HepG2 (cell line): ENCODE results near the gene MARVELD3. TPM values are rescaled to one million over a fixed set of nuclear protein-coding genes. Genes with fewer than 3 reads are reported as not detected.

Experiments used
- ESRRA ChIP-seq: sonication (generic); formaldehyde crosslinking; IDR thresholded peaks from 2 replicates; pipeline ENCODE4 v1.5.1; 2020; ENCODE audit warnings: mild to moderate bottlenecking, low read depth, missing genetic modification reagents
- TBP ChIP-seq: sonication (generic); formaldehyde crosslinking; IDR thresholded peaks from 2 replicates; pipeline ENCODE4 v1.5.0; 2020; ENCODE audit warnings: missing genetic modification reagents
- ZKSCAN8 ChIP-seq: IDR thresholded peaks from 2 replicates; pipeline ENCODE4 v1.6.1; 2016; ENCODE audit warnings: borderline replicate concordance, missing genetic modification reagents, missing compliant biosample characterization
- ZNF101 ChIP-seq: sonication (generic); formaldehyde crosslinking; IDR thresholded peaks from 2 replicates; pipeline ENCODE4 v1.4.0; 2020; ENCODE audit warnings: mild to moderate bottlenecking, low read depth, missing genetic modification reagents, borderline replicate concordance
- ZNF296 ChIP-seq: sonication (generic); formaldehyde crosslinking; conservative IDR thresholded peaks from 2 replicates; pipeline ENCODE4 v1.5.0; 2020; ENCODE audit warnings: mild to moderate bottlenecking, missing genetic modification reagents
- ZNF367 ChIP-seq: sonication (generic); formaldehyde crosslinking; IDR thresholded peaks from 2 replicates; pipeline ENCODE4 v1.4.0; 2020; ENCODE audit warnings: missing genetic modification reagents, borderline replicate concordance
- ZNF737 ChIP-seq: sonication (generic); formaldehyde crosslinking; IDR thresholded peaks from 2 replicates; pipeline ENCODE4 v1.5.0; 2020; ENCODE audit warnings: missing genetic modification reagents, mild to moderate bottlenecking, borderline replicate concordance
- polyA plus RNA-seq, 8 experiments: library from polyadenylated mRNA; depleted of rRNA in 3 of 8; stranded (reverse) in 7 of 8; unstranded in 1 of 8; fragments of >200 nt; fragmentation: Illumina TruSeq in 4 of 8; extraction: Trizol in 4 of 8; gene quantifications; 2 replicates each; pipeline versions ENCODE4 v1.2.1 to v1.2.3, GENCODE V29; 2011 to 2016; ENCODE audit warnings: low read depth in 4 of 8, missing spikeins in 1 of 8, mixed read lengths in 1 of 8; ENCODE audit not compliant: insufficient read depth in 1 of 8
- total RNA-seq, 5 experiments: library from RNA; depleted of rRNA; stranded (reverse); fragments of >200 nt; fragmentation: Illumina TruSeq; extraction: Trizol; gene quantifications; 2 replicates each; pipeline ENCODE4 v1.2.3, GENCODE V29; 2016; ENCODE audit warnings: low read depth in 1 of 5
- TF ChIP-seq, protein P1 (sequence below): sonication (generic); formaldehyde crosslinking; IDR thresholded peaks from 2 replicates; pipeline ENCODE4 v1.5.1; 2020; ENCODE audit warnings: missing genetic modification reagents, mild to moderate bottlenecking, borderline replicate concordance
- TF ChIP-seq, protein P2 (sequence below): sonication (generic); formaldehyde crosslinking; IDR thresholded peaks from 2 replicates; pipeline ENCODE4 v1.5.0; 2020; ENCODE audit warnings: missing genetic modification reagents
- TF ChIP-seq, protein P3 (sequence below): sonication (generic); formaldehyde crosslinking; conservative IDR thresholded peaks from 2 replicates; pipeline ENCODE4 v1.8.0; 2022; ENCODE audit warnings: low read depth, missing genetic modification reagents
- TF ChIP-seq, protein P4 (sequence below): sonication (generic); formaldehyde crosslinking; IDR thresholded peaks from 2 replicates; pipeline ENCODE4 v1.8.0; 2022; ENCODE audit warnings: mild to moderate bottlenecking, missing genetic modification reagents; ENCODE audit not compliant: insufficient replicate concordance
- TF ChIP-seq, protein P5 (sequence below): sonication (generic); formaldehyde crosslinking; IDR thresholded peaks from 2 replicates; pipeline ENCODE4 v1.4.0; 2020; ENCODE audit warnings: mild to moderate bottlenecking, low read depth, missing genetic modification reagents

The MARVELD3 gene
- total and polyA plus RNA-seq, 2 of the 13 experiments (the other 11 are each of a cell fraction or from before 2014, with no cell fraction given) = 4.8 to 5.6 TPM

DNA sequence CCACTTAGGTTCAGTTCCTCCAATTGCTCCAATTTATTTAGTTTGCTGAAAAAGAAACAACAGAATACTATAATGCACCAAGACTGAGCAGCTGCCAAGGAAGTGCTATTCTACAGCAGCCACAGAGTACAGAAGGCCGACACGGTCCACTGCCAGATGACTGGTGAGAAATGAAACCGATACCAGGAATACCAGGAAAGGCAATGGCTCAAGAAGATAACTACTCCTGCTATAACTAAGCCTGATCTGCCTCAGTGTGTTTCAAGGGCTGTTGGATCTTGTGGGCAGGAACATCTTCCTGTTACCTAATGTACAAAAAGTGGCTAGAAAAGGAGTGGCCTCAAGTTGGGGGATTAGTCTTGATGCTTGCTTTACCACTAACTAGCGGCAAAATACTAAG lies 32.8 kb downstream of the MARVELD3 start (continued):
- TF ChIP-seq, protein P1, sequence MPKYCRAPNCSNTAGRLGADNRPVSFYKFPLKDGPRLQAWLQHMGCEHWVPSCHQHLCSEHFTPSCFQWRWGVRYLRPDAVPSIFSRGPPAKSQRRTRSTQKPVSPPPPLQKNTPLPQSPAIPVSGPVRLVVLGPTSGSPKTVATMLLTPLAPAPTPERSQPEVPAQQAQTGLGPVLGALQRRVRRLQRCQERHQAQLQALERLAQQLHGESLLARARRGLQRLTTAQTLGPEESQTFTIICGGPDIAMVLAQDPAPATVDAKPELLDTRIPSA (CRISPR knock-in tag) = no peak
- TF ChIP-seq, protein P2, sequence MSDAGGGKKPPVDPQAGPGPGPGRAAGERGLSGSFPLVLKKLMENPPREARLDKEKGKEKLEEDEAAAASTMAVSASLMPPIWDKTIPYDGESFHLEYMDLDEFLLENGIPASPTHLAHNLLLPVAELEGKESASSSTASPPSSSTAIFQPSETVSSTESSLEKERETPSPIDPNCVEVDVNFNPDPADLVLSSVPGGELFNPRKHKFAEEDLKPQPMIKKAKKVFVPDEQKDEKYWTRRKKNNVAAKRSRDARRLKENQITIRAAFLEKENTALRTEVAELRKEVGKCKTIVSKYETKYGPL (CRISPR knock-in tag) = no peak
- no peak for TF ChIP-seq ZKSCAN8 (CRISPR knock-in tag)
- TF ChIP-seq ZNF367 (CRISPR knock-in tag) = no peak
- no peak for TF ChIP-seq ZNF737 (CRISPR knock-in tag)
- TF ChIP-seq, protein P3, sequence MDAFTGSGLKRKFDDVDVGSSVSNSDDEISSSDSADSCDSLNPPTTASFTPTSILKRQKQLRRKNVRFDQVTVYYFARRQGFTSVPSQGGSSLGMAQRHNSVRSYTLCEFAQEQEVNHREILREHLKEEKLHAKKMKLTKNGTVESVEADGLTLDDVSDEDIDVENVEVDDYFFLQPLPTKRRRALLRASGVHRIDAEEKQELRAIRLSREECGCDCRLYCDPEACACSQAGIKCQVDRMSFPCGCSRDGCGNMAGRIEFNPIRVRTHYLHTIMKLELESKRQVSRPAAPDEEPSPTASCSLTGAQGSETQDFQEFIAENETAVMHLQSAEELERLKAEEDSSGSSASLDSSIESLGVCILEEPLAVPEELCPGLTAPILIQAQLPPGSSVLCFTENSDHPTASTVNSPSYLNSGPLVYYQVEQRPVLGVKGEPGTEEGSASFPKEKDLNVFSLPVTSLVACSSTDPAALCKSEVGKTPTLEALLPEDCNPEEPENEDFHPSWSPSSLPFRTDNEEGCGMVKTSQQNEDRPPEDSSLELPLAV (CRISPR knock-in tag) = no peak
- TF ChIP-seq ZNF296 = no peak
- no peak for TF ChIP-seq ESRRA (CRISPR knock-in tag)
- TF ChIP-seq TBP = no peak
- TF ChIP-seq, protein P4, sequence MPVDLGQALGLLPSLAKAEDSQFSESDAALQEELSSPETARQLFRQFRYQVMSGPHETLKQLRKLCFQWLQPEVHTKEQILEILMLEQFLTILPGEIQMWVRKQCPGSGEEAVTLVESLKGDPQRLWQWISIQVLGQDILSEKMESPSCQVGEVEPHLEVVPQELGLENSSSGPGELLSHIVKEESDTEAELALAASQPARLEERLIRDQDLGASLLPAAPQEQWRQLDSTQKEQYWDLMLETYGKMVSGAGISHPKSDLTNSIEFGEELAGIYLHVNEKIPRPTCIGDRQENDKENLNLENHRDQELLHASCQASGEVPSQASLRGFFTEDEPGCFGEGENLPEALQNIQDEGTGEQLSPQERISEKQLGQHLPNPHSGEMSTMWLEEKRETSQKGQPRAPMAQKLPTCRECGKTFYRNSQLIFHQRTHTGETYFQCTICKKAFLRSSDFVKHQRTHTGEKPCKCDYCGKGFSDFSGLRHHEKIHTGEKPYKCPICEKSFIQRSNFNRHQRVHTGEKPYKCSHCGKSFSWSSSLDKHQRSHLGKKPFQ (CRISPR knock-in tag) = no peak
- TF ChIP-seq ZNF101 (CRISPR knock-in tag) = no peak
- TF ChIP-seq, protein P5, sequence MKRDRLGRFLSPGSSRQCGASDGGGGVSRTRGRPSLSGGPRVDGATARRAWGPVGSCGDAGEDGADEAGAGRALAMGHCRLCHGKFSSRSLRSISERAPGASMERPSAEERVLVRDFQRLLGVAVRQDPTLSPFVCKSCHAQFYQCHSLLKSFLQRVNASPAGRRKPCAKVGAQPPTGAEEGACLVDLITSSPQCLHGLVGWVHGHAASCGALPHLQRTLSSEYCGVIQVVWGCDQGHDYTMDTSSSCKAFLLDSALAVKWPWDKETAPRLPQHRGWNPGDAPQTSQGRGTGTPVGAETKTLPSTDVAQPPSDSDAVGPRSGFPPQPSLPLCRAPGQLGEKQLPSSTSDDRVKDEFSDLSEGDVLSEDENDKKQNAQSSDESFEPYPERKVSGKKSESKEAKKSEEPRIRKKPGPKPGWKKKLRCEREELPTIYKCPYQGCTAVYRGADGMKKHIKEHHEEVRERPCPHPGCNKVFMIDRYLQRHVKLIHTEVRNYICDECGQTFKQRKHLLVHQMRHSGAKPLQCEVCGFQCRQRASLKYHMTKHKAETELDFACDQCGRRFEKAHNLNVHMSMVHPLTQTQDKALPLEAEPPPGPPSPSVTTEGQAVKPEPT = no peak
